ENCODE measurements around the gene ATP2B2. TPM values are rescaled to one million over a fixed set of nuclear protein-coding genes. Genes with fewer than 3 reads are reported as not detected.

The ATP2B2 gene
- not detected in 2 replicates for total RNA-seq (2013; cell fraction: nucleolus; rRNA removed)
- total RNA-seq (2014; rRNA removed): not detected in 2 replicates
- total RNA-seq (2014; rRNA removed; fragmentation: Illumina TruSeq; extraction: Trizol): not detected in 2 replicates
- not detected in 2 replicates for total RNA-seq (2021)
- polyA plus RNA-seq (2011; ENCODE audit: low read depth): not detected
- not detected in 2 replicates for polyA plus RNA-seq (2011; rRNA removed)
- polyA plus RNA-seq (2011; cell fraction: cytosol; rRNA removed): not detected in 2 replicates
- polyA plus RNA-seq (2011; cell fraction: nucleus; rRNA removed): 0.03 TPM in 1 of 2 replicates, not detected in the other
- 0.04 TPM in 1 of 2 replicates, not detected in the other for polyA plus RNA-seq (2012)
- polyA plus RNA-seq (2014; fragmentation: Illumina TruSeq; extraction: Trizol): not detected in 2 replicates
- polyA plus RNA-seq (2014; fragmentation: Nextera tagmentation; extraction: Ambion mirVana): not detected
- polyA plus RNA-seq (2014; rRNA removed): not detected in 2 replicates
- polyA plus RNA-seq (2016; fragmentation: Nextera tagmentation; extraction: Ambion mirVana): under 1 TPM in 1 of 2 experiments, not detected in 1; 0.04 TPM
- not detected in 2 replicates for polyA minus RNA-seq (2011; rRNA and poly(A)+ RNA removed)
- polyA minus RNA-seq (2011; cell fraction: cytosol; rRNA and poly(A)+ RNA removed): not detected in 2 replicates
- not detected in 2 replicates for polyA minus RNA-seq (2011; cell fraction: nucleus; rRNA and poly(A)+ RNA removed)
- percentile 0 among the genes with signal in this experiment for Bru-seq, nascent RNA
- percentile 0 among the genes with signal in this experiment for BruChase-seq, experiment 1, labeled RNA remaining after a 6-hour chase
- percentile 0 among the genes with signal in this experiment for BruChase-seq, experiment 2, labeled RNA remaining after a 2-hour chase
- long read RNA-seq, experiment 1: 0 reads
- long read RNA-seq, experiment 2: 0 reads

DNA sequence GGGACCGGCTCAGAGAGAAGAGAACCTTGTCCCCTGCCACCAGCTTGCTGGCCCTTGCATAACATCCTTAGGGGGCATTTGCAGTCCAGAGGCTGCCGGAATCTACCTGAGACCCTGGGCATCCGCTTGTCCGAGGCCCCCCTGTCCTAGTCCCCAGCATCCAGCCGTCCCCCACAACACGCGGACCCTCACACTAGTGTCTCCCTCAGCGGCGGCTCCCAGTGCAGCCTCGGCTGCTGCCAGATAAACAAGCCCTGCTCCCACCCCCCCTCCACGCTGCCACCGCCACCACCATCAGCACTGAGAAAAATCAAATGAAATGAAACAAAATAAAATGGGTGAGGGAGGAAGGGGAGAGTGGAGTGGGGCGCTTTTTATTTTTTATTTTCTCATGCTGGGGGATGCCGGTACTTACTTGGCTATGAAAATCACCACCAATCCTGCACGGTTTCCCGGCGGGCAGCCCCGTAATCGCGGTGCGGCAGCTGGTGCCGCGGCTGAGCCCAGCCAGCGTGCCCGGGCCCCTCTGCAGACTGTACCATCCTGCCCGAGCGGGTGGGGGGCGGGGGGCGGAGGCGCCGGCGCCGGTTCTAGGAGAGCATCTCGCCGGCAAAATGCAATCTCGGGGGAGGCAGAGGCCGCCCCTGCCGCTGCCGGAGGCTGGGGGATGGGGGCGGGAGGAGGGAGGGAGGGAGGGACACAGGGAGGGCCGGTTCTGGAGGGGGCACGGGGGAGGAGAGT lies at the start of gene ATP2B2:
Gene ATP2B2, minus strand, starts transcription at position 537 of the 741 bp plus-strand sequence. CDS start 56,043 bp downstream, outside the sequence.
- no peak within 1 kb of the TSS for H3K27ac ChIP-seq (ENCODE audit: control insufficient read depth, insufficient read depth)
- WGBS (ENCODE audit: insufficient coverage, insufficient replicate concordance, low lambda C conversion rate, missing lambda C conversion rate): 8% methylated on average over 24 of the region's 42 CpGs
- H3K36me3 ChIP-seq (ENCODE audit: control insufficient read depth in 2 of 2, insufficient read depth in 2 of 2, low read length in 1 of 2): no peaks in the 10 kb centered on the region
- H3K9me3 ChIP-seq (replicated peaks; ENCODE audit: control insufficient read depth, insufficient read depth, low read length): no peaks in the 10 kb centered on the region
- no peaks in the 10 kb centered on the region for H3K4me1 ChIP-seq (ENCODE audit: control insufficient read depth, insufficient read depth, low read length)
- ChIA-PET SMC1A (ENCODE audit: uncharacterized antibody, unreplicated experiment) (no interaction called here), CTCF (no interaction called here), RAD21 (ENCODE audit: unreplicated experiment) (no interaction called here), POLR2A (no interaction called here)
- H3K4me3 ChIP-seq: no peak within 1 kb of the TSS
- DNase-seq (ENCODE audit: low read depth, low spot score): no peak
- BruUV-seq (replicated peaks): no TSS peak
- no peak within 1 kb of the TSS for H2AFZ ChIP-seq (ENCODE audit: control insufficient read depth, low read depth, low read length)
- in situ Hi-C loops (cut with MboI): no loop called here
- intact Hi-C loops (cut with micrococcal nuclease; ENCODE audit: unreplicated experiment): no loop called here
- no peaks in the 10 kb centered on the region for H3K79me2 ChIP-seq (ENCODE audit: control insufficient read depth, insufficient read depth, low read length)
- TF ChIP-seq CHD1 (IDR thresholded peaks at IDR 0.05; ENCODE audit: low read depth, low read length): no peak
- no peak for TF ChIP-seq SMC3 (IDR thresholded peaks at IDR 0.05; ENCODE audit: borderline replicate concordance, low read length)
- TF ChIP-seq, protein P1, sequence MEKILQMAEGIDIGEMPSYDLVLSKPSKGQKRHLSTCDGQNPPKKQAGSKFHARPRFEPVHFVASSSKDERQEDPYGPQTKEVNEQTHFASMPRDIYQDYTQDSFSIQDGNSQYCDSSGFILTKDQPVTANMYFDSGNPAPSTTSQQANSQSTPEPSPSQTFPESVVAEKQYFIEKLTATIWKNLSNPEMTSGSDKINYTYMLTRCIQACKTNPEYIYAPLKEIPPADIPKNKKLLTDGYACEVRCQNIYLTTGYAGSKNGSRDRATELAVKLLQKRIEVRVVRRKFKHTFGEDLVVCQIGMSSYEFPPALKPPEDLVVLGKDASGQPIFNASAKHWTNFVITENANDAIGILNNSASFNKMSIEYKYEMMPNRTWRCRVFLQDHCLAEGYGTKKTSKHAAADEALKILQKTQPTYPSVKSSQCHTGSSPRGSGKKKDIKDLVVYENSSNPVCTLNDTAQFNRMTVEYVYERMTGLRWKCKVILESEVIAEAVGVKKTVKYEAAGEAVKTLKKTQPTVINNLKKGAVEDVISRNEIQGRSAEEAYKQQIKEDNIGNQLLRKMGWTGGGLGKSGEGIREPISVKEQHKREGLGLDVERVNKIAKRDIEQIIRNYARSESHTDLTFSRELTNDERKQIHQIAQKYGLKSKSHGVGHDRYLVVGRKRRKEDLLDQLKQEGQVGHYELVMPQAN (conservative IDR thresholded peaks at IDR 0.05): no peak
- no peak for TF ChIP-seq ZNF207 (IDR thresholded peaks at IDR 0.05; ENCODE audit: borderline replicate concordance)
- TF ChIP-seq IRF5 (IDR thresholded peaks at IDR 0.05; ENCODE audit: borderline replicate concordance): no peak
- no peak for TF ChIP-seq TBL1XR1 (IDR thresholded peaks at IDR 0.05; ENCODE audit: low read depth, low read length)
- no peak for TF ChIP-seq BCL3 (IDR thresholded peaks at IDR 0.05; ENCODE audit: borderline replicate concordance, insufficient read depth, low read depth, low read length, poor library complexity, severe bottlenecking)
- TF ChIP-seq PAX8 (IDR thresholded peaks at IDR 0.05): no peak
- no peak for TF ChIP-seq KDM1A (IDR thresholded peaks at IDR 0.05; ENCODE audit: borderline replicate concordance)
- TF ChIP-seq MXI1 (IDR thresholded peaks at IDR 0.05; ENCODE audit: low read depth, low read length): no peak
- H3K4me2 ChIP-seq (ENCODE audit: control insufficient read depth, insufficient read depth): no peak within 1 kb of the TSS
- ATAC-seq: no peak
- H3K27me3 ChIP-seq (replicated peaks in 1 of 2; ENCODE audit: control insufficient read depth in 2 of 2, insufficient read depth in 2 of 2, low read length in 1 of 2): peaks cover 0 to 3% of the 10 kb centered on the region in 2 experiments; a peak in 3 of 4 replicates
- H3K9ac ChIP-seq (ENCODE audit: control insufficient read depth, insufficient read depth, low read length): no peak within 1 kb of the TSS
- FAIRE-seq: no peak
- H4K20me1 ChIP-seq (ENCODE audit: control insufficient read depth, insufficient read depth): no peaks in the 10 kb centered on the region
